GM13977 (cell line): ENCODE measurements around the gene GRIN3B.

Source experiments
- DNase-seq: peaks from one replicate; pipeline ENCODE4 v3.0.0; 2012; ENCODE audit warnings: low spot score
- CTCF ChIP-seq: IDR thresholded peaks from 2 replicates; pipeline ENCODE4 v1.5.1; 2012; ENCODE audit warnings: mild to moderate bottlenecking, control low read depth; ENCODE audit not compliant: insufficient read depth; ENCODE audit errors: extremely low read depth, missing control alignments
- in situ Hi-C: fragments of 300-500 bp; cut with MboI; formaldehyde crosslinking; loops from one replicate; pipeline ENCODE4 v1.12.0; 2022; ENCODE audit warnings: low sequenced_read_pairs, low pct_unique_long_range_greater_than_20kb, mixed read lengths, inconsistent platforms; ENCODE audit not compliant: unreplicated experiment

The GRIN3B gene

DNA sequence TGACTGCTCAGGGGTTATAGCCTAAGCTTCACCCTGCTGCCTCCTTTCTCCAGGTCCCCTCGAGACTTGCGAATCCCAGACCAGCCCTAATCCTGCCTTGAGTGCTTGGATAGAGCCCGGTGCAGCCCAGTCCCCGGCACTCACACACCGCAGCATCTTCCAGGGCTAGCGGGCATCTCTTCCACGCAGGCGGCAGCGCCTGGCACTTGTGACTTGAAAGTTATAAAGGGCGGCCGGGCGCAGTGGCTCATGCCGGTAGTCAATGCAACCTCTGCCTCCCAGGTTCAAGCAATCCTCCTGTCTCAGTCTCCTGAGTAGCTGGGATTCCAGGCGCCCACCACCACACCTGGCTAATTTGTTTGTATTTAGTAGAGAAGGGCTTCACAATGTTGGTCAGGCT, 14.1 kb upstream of the GRIN3B start:
- no peak for DNase-seq
- TF ChIP-seq CTCF = no peak
- in situ Hi-C loops = loop anchor here (10.0 kb wide), 1 partner anchor 131 kb away; the partner anchor contains the start of genes CFD and ELANE

- in situ Hi-C loops = loop anchor here (10.0 kb wide), 1 partner anchor 133 kb away; the partner anchor contains the start of genes CFD and ELANE
- TF ChIP-seq CTCF = no peak
- DNase-seq = no peak
These were observed 12.1 kb upstream of the GRIN3B start for GRCh38 chr19:988081-988480.

DNA sequence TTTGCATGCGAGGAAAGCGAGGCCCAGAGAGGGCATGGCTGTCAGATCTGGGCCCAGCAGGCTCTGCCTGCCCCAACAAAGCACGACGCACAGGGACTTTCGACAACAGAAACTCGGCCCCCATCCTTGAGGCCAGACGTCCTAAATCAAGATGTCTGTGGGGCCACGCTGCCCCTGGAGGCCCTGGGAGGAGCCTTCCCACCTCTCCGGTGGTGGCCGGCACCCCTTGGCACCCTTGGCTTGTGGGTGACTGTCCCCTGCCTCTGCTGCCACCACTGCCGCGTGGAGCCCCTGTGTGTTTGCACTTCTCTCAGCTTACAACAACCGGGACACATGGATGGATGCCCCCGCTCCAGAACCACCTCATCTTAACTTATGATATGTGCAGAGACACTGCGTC, 11.7 kb upstream of the GRIN3B start:
- TF ChIP-seq CTCF = no peak
- in situ Hi-C loops = loop anchor here (10.0 kb wide), 1 partner anchor 134 kb away; the partner anchor contains the start of genes CFD and ELANE

GRCh38 chr19:989381-990081, 10.7 kb upstream of the GRIN3B start:
- in situ Hi-C loops = loop anchor here (10.0 kb wide), 1 partner anchor 135 kb away; the partner anchor contains the start of genes CFD and ELANE
- DNase-seq = no peak
- peak; percentile 15 for TF ChIP-seq CTCF

More for the DNA sequence above, 11.7 kb upstream of the GRIN3B start:
- DNase-seq = no peak

DNA sequence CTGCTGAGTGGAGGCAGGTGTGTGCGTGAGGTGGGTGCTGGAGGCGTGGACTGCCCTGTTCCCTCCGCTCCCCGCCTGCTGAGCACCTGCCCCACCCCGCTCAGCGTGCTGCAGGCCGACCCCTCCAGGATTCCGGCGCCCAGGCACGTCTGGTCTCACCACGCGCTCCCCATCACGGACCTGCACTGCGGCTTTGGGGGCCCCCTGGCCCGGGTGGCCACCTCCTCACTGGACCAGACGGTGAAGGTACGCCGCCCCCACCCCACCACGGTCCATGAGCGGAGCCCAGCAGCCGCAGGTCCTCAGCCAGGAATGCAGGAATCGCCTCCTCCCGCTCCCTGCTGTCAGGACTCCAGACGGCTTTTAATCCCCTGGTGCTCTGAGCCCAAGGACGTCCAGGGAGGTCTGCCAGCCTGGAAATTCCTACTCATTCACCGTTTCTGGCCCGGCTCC, 10.1 kb upstream of the GRIN3B start:
- in situ Hi-C loops = no loop called here
- DNase-seq = no peak
- no peak for TF ChIP-seq CTCF

- TF ChIP-seq CTCF = no peak
- in situ Hi-C loops = no loop called here
- DNase-seq = no peak
These were observed 9.5 kb upstream of the GRIN3B start for GRCh38 chr19:990746-991145.
